Type B pancreatic cell (in vitro differentiated cells): ENCODE data around the gene PEAR1. TPM values are rescaled to one million over a fixed set of nuclear protein-coding genes. Genes with fewer than 3 reads are reported as not detected.

Experiments
- DNase-seq: peaks from one replicate; pipeline ENCODE4 v3.0.0; 2021; ENCODE audit warnings: mixed read lengths; ENCODE audit not compliant: unreplicated experiment; ENCODE audit errors: extremely low spot score
- H3K27ac Mint-ChIP-seq: 2 replicates; pipeline ENCODE4 v1.8.0; 2021; ENCODE audit warnings: mild to moderate bottlenecking, mixed read lengths
- H3K27me3 Mint-ChIP-seq: 2 replicates; pipeline ENCODE4 v1.8.0; 2021; ENCODE audit warnings: mixed read lengths
- H3K36me3 Mint-ChIP-seq: 2 replicates; pipeline ENCODE4 v1.8.0; 2021; ENCODE audit warnings: mixed read lengths
- H3K4me1 Mint-ChIP-seq: one replicate; pipeline ENCODE4 v1.8.0; 2021; ENCODE audit warnings: mixed read lengths; ENCODE audit not compliant: unreplicated experiment
- H3K4me3 Mint-ChIP-seq: 2 replicates; pipeline ENCODE4 v1.8.0; 2021; ENCODE audit warnings: mild to moderate bottlenecking, mixed read lengths
- H3K9me3 Mint-ChIP-seq: 2 replicates; pipeline ENCODE4 v1.8.0; 2021; ENCODE audit warnings: mixed read lengths
- CTCF ChIP-seq: fragments of 200-600 bp; sonication (generic); conservative IDR thresholded peaks from 2 replicates; pipeline ENCODE4 v1.5.0; 2021; ENCODE audit warnings: antibody characterized with exemption, mild to moderate bottlenecking
- total RNA-seq: library from RNA; stranded (reverse); gene quantifications from 2 replicates; pipeline ENCODE4 v1.2.1, GENCODE V29; 2021; ENCODE audit warnings: low replicate concordance

The PEAR1 gene
- total RNA-seq, 1 donor from 2014 or later, result 11.7 TPM

- Mint-ChIP-seq H3K27me3 (peaks cover 5% of the 10 kb centered on the region), H3K27ac (no peak overlapping the region), H3K36me3 (peaks cover 17% of the 10 kb centered on the region), H3K4me1 (peaks cover 6% of the 10 kb centered on the region), H3K9me3 (no peaks in the 10 kb centered on the region), H3K4me3 (no peak overlapping the region)
- no peak for TF ChIP-seq CTCF
- no peak for DNase-seq
These were observed 43.3 kb downstream of the PEAR1 start for GRCh38 chr1:156936721-156937220.

- Mint-ChIP-seq H3K4me3 (no peak overlapping the region), H3K27me3 (peaks cover 3% of the 10 kb centered on the region), H3K27ac (no peak overlapping the region), H3K36me3 (peaks cover 20% of the 10 kb centered on the region), H3K4me1 (peaks cover 3% of the 10 kb centered on the region), H3K9me3 (no peaks in the 10 kb centered on the region)
- DNase-seq, result no peak
- no peak for TF ChIP-seq CTCF
These were observed 44.4 kb downstream of the PEAR1 start for GRCh38 chr1:156937883-156938282.

GRCh38 chr1:156938813-156939212, 45.3 kb downstream of the PEAR1 start:
- Mint-ChIP-seq H3K27ac (no peak overlapping the region), H3K4me1 (no peaks in the 10 kb centered on the region), H3K27me3 (no peaks in the 10 kb centered on the region), H3K9me3 (no peaks in the 10 kb centered on the region), H3K36me3 (peaks cover 21% of the 10 kb centered on the region), H3K4me3 (no peak overlapping the region)
- DNase-seq, result no peak
- no peak for TF ChIP-seq CTCF

GRCh38 chr1:156939786-156940334, 46.3 kb downstream of the PEAR1 start:
- Mint-ChIP-seq H3K9me3 (no peaks in the 10 kb centered on the region), H3K4me1 (no peaks in the 10 kb centered on the region), H3K36me3 (peaks cover 27% of the 10 kb centered on the region), H3K4me3 (no peak overlapping the region), H3K27ac (no peak overlapping the region), H3K27me3 (no peaks in the 10 kb centered on the region)
- no peak for TF ChIP-seq CTCF
- no peak for DNase-seq

GRCh38 chr1:156941675-156942074, 48.2 kb downstream of the PEAR1 start:
- Mint-ChIP-seq H3K27me3 (no peaks in the 10 kb centered on the region), H3K9me3 (no peaks in the 10 kb centered on the region), H3K27ac (no peak overlapping the region), H3K36me3 (peaks cover 35% of the 10 kb centered on the region), H3K4me3 (no peak overlapping the region), H3K4me1 (no peaks in the 10 kb centered on the region)
- DNase-seq, result no peak
- TF ChIP-seq CTCF, result no peak
